Neural cell (in vitro differentiated cells): ENCODE measurements around the gene CYP2W1.
"Not testable (repeated sequence)": the region's sequence is repeated elsewhere in the genome, so short reads cannot be mapped to it uniquely, and the experiment has no call there.

Experiments used
- CTCF ChIP-seq: fragments of 450-650 bp; IDR thresholded peaks from 2 replicates; pipeline ENCODE4 v1.5.1; 2014; ENCODE audit warnings: antibody characterized with exemption, mild to moderate bottlenecking, moderate library complexity; ENCODE audit not compliant: poor library complexity, severe bottlenecking
- EP300 ChIP-seq: fragments of 450-650 bp; conservative IDR thresholded peaks from 2 replicates; pipeline ENCODE4 v1.6.1; 2014; ENCODE audit warnings: antibody characterized with exemption, mild to moderate bottlenecking, moderate library complexity; ENCODE audit not compliant: poor library complexity, severe bottlenecking
- EZH2 ChIP-seq: fragments of 200-600, 300-800 bp; shearing (Covaris generic), sonication (generic); IDR thresholded peaks from 2 replicates; pipeline ENCODE4 v1.6.1; 2014; ENCODE audit warnings: antibody characterized with exemption, low read length, borderline replicate concordance, mild to moderate bottlenecking; ENCODE audit not compliant: insufficient read depth, poor library complexity, severe bottlenecking
- MXI1 ChIP-seq: fragments of 450-650 bp; conservative IDR thresholded peaks from 2 replicates; pipeline ENCODE4 v1.6.1; 2014; ENCODE audit warnings: antibody characterized with exemption, mild to moderate bottlenecking; ENCODE audit not compliant: poor library complexity, severe bottlenecking
- POLR2AphosphoS5 ChIP-seq: IDR thresholded peaks from 2 replicates; pipeline ENCODE4 v1.6.1; 2012
- RAD21 ChIP-seq: fragments of 450-650 bp; conservative IDR thresholded peaks from 2 replicates; pipeline ENCODE4 v1.6.1; 2014; ENCODE audit warnings: antibody characterized with exemption, mild to moderate bottlenecking, moderate library complexity
- REST ChIP-seq: IDR thresholded peaks from 2 replicates; pipeline ENCODE4 v1.6.1; 2012; ENCODE audit warnings: borderline replicate concordance
- SMC3 ChIP-seq: fragments of 450-650 bp; conservative IDR thresholded peaks from 2 replicates; pipeline ENCODE4 v1.6.1; 2014; ENCODE audit warnings: antibody characterized with exemption, mild to moderate bottlenecking, moderate library complexity; ENCODE audit not compliant: poor library complexity
- TAF1 ChIP-seq: IDR thresholded peaks from 2 replicates; pipeline ENCODE4 v1.6.1; 2012; ENCODE audit warnings: low read depth

DNA sequence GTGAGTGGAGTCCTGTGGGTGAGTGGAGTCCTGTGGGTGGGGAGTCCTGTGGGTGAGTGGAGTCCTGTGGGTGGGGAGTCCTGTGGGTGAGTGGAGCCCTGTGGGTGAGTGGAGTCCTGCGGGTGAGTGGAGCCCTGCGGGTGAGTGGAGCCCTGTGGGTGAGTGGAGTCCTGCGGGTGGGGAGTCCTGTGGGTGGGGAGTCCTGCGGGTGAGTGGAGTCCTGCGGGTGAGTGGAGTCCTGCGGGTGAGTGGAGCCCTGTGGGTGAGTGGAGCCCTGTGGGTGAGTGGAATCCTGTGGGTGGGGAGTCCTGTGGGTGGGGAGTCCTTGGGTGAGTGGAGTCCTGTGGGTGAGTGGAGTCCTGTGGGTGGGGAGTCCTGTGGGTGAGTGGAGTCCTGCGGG, 19.5 kb downstream of the CYP2W1 start:
- not testable (repeated sequence) for TF ChIP-seq SMC3, CTCF, POLR2AphosphoS5, TAF1, EZH2, REST, EP300, MXI1, RAD21
